Vagina (tissue), 2 donors: ENCODE results near the gene HIF1A.

Experiments used
- POLR2A ChIP-seq, 2 donors: fragments of 450-650 bp; IDR thresholded peaks; one replicate each; pipeline ENCODE4 v1.6.1; 2017; ENCODE audit warnings: antibody characterized with exemption in 2 of 2, mild to moderate bottlenecking in 2 of 2, moderate library complexity in 2 of 2
- POLR2AphosphoS5 ChIP-seq, 2 donors: sonication (generic); formaldehyde crosslinking; IDR thresholded peaks; one replicate each; pipeline ENCODE4 v1.9.0; 2017; ENCODE audit warnings: antibody characterized with exemption in 2 of 2, mild to moderate bottlenecking in 2 of 2, low read depth in 1 of 2; ENCODE audit not compliant: insufficient read depth in 1 of 2
- TF ChIP-seq, protein P1 (sequence below), 3 experiments: fragments of 450-650 bp in 2 of 3; fragments of 200-600 bp in 1 of 3; sonication (generic) in 1 of 3; IDR thresholded peaks; one replicate each; pipeline ENCODE4 v1.5.1; 2017 to 2019; ENCODE audit warnings: antibody characterized with exemption in 3 of 3, mild to moderate bottlenecking in 2 of 3, moderate library complexity in 2 of 3

DNA sequence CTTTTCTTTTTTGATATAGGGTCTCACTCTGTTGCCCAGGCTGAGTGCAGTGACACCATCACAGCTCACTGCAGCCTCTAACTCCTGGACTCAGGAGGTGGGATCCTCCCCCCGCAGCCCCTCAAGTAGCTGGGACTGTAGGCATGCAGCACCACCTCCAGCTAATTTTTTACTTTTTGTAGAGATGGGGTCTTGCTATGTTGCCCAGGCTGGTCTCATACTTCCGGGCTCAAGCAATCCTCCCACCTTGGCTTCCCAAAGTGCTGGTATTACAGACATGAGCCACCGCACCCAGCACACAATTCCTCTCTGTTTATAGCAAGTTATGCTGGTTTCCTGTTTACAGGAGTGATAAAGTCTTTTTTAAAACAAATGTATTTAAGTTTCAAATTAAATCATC lies 39.5 kb upstream of the HIF1A start:
- TF ChIP-seq, protein P1, sequence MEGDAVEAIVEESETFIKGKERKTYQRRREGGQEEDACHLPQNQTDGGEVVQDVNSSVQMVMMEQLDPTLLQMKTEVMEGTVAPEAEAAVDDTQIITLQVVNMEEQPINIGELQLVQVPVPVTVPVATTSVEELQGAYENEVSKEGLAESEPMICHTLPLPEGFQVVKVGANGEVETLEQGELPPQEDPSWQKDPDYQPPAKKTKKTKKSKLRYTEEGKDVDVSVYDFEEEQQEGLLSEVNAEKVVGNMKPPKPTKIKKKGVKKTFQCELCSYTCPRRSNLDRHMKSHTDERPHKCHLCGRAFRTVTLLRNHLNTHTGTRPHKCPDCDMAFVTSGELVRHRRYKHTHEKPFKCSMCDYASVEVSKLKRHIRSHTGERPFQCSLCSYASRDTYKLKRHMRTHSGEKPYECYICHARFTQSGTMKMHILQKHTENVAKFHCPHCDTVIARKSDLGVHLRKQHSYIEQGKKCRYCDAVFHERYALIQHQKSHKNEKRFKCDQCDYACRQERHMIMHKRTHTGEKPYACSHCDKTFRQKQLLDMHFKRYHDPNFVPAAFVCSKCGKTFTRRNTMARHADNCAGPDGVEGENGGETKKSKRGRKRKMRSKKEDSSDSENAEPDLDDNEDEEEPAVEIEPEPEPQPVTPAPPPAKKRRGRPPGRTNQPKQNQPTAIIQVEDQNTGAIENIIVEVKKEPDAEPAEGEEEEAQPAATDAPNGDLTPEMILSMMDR (IDR thresholded peaks at IDR 0.05): no peak
- TF ChIP-seq POLR2AphosphoS5 (IDR thresholded peaks at IDR 0.05; ENCODE audit: insufficient read depth in 1 of 2, low read depth in 1 of 2): no peak
- no peak for TF ChIP-seq POLR2A (IDR thresholded peaks at IDR 0.05)
